Amniotic stem cell (primary cell): ENCODE data around the gene TRABD.
"Not testable (repeated sequence)": the region's sequence is repeated elsewhere in the genome, so short reads cannot be mapped to it uniquely, and the experiment has no call there.

Source experiments
- DNase-seq: peaks from one replicate; lab custom pipeline; 2025; lab: John Stamatoyannopoulos, UW

The TRABD gene

DNA sequence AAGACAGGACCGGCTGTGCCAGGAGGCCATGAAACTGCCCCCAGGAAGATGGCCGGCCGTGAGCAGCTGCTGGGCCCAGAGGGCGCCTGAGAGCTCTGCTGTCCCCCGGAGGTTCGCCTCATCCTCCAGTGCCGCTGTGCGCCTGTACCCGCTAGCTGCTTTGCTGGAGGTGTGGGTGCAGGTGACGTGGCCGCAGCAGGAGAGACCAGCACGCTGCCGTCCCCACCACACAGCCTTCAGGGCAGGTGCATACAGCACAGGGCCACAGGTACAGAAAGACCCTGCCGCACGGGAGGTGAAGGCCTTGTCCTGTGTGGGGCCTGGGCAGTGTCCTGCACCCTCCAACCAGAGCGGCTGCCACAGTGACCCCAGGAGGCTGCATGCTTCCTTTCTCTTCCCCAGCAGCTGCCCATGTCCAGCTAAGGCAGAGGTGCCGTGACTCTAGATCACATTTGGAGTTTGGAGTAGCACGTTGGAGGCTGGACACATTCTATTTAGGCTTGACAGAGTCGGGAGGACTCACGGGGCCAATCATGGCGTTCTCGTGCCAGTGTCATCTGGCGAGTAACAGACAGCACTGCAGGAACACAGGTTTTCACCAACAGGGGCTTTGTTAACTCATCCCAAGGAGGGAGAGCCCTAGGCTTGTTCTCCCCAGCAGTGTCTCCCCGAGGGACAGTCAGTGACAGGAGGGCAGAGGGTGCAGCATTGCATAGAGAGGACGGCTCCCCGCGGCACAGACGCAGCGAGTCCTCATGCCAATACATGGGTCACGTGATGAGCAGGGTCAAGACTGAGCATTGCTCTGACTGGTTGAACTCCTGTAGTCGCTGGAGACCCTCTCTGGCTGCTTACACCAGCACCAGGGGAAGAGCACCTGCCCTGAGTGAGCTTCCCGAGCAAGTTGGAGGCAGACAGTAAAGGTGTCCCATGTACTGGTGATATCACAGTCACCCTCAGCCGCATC is 33.9 kb upstream of the TRABD start:
- DNase-seq = no peak

DNA sequence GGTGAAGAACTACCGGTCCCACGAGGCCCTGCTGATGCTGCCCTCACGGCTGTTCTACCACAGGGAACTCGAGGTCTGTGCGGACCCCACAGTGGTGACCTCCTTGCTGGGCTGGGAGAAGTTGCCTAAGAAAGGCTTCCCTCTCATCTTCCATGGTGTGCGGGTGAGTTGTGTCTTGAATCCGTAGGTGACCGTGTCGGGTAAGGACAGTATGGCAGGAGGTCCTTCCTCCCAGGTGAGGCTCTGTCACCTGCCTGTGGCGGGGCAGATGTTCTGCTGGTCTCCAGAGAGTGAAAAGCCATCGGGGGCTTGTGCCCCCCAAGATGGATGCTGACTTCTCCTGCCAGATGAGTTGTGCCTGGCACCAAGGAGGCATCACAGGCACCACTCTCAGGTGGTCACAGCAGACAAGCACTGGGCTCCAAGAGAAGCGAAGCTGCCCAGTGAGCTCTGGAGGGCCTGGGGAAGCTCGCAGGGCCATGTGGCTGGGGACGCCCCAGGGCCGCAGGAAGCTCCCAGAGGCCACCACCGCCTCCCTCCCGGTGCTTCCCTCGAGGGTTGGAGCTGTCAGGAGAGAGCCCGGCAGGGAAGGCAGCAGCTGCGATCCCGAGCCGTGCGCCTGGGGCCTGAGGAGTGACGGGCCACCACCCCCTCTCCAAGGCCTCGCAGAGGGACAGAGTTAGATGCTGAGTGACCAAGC is 32.5 kb upstream of the TRABD start:
- no peak for DNase-seq

DNA sequence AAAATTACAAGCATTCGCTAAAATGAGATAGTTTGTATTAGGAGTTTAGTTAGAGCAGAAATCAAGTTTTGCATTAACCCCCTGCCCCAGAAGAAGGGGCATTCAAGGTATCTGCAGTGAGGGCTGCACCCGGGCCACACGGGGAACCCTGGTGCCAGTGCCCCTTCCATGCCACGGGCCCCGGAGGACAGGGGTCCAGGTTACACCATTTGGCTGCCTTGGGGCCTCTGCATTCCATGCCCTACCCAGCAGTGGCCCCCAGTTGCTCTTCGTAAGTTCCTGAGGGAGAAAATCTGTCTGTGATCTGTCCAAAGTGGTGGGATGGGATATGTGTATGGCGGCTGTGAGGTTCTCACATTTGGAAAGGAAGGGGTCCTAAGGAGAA is 32.0 kb upstream of the TRABD start:
- DNase-seq = no peak

DNA sequence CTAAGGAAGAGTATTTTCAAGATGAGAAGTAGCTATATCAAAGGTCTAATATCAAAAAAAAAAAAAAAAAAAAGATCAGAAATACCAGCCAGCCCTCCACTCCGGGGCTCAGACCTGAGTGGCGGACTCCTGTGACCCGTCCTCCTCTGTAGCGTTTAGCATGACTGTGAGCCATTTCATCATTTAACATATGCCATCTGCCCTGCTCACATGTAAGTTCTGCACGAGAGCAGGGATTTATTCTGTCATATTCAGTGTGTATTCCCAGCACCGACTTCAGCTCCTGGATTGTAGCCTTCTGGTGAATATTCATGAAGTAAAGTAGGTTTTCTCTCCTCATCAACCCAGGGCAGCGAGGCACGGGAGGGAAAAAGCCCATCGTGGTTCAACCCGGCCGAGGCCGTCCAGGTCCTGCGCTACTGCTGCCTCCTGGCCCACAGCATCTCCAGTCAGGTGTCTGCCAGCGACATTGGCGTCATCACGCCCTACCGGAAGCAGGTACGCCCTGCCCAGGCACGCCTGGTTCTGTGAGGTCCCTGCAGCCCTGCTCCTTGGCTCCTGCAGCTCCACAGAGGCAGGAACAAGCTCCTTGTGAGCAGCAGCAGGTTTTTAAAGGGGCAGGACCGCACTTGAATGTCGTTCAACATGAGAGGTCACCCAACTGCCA is 27.9 kb upstream of the TRABD start:
- no peak for DNase-seq

DNA sequence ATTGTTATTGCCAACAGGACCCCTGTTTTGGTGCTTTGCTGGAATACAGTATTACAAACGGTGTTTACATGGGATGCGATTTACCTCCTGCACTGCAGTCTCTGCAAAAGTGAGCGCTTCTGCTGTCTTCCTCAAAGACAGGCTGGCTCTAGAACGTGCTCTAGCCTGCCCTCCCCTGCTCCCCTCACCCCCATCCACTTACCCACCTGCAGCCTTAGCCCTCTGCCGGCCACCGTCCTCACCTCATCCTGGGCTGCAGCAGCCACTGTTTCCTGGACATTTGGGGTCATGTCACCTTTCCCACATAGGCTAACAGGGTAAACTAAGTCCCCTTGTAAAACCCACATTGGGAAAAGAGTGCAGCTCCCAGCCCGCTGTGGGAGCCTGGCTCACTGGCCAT is 24.8 kb upstream of the TRABD start:
- DNase-seq = no peak

DNA sequence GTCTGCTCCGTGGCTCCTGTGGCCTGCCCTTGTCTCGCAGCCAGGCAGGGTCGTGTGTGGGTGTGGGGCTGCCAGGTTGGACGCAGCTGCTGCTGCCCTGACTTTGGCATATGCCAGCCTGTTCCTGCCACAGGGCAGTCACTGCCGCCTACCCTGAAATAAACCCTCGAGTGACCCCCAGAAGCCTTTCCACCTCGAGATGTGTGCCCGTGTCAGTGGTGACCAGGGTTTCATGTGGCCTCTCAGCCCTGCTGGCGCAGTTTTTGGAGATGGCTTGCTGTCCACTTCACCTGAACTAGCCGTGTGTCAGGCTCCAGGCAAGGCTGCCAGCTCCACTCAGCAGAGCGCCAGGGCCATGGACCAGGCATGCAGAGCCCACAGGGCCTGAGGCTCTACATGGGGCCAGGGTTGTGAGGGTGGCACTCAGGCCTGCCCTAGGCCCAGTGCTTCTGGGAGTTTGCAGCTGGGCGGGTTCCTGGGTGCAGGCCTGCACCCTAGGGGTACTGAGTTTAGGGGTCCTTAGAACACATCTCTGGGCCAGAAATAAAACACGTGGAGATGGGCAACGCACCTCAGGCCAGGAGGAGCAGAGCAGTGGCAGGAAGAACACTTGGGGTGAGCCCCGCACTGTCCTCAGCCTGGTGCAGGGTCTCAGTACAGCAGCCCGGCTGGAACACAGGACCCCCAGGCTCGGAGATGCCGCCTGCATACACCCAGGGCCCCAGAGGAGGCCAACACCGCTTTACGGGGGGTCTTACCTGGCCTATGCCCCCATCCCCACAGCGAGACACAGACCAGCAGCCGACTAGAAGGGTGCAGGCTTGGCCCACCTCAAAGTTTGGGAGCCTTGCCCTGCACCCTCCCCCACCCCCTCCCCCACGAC is 24.0 kb upstream of the TRABD start:
- DNase-seq = no peak

DNA sequence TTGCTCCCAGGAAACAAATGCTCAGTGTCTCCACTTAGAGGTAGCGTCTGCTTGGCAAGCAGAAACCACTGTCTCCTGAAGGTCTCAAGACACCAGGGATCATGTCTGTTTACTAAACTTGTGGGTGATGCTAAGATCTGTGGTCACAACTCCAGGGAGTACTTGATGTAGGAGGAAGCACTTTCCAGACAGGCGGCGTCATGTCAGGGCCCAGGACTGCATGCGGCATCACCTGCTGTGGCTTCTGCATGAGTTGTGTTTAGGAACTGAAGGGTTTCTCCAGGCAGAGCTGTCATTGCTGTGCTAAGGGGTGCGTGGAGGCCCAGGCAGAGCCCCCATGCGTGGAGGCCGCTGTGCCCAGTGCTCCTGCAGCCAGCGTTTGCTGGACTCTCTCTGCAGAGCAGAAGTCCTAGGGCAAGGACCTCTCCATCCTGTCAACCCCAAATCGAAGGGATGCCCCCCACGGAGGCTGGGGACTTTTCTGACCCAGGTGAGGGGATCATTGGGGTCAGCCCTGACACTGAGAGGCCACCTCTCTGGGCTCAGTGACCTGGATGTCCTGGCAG is 23.2 kb upstream of the TRABD start:
- DNase-seq = no peak

DNA sequence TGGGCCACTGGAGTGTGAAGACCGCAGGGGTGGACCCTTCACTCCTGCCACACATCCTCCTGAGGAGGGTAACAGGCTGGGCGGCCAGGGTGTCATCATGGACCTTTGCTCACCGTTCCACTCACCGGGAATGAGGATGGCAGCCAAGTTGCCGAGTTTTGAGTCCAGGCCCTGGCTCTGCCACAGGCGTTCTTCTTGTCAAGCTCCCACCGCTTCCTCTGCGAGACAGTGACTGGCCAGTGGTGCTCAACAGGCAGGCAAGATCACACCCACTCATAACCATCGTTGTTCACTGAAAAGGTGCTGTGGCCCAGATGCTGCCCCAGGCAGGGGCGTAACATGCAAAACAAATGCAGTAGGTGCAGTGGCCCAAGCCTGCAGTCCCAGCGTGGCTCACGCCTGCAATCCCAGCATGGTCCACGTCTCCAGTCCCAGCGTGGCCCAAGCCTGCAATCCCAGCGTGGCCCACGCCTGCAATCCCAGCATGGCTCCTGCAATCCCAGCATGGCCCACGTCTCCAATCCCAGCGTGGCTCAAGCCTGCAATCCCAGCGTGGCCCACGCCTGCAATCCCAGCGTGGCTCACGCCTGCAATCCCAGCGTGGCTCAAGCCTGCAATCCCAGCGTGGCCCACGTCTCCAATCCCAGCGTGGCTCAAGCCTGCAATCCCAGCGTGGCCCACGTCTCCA is 20.1 kb upstream of the TRABD start:
- no peak for DNase-seq

DNA sequence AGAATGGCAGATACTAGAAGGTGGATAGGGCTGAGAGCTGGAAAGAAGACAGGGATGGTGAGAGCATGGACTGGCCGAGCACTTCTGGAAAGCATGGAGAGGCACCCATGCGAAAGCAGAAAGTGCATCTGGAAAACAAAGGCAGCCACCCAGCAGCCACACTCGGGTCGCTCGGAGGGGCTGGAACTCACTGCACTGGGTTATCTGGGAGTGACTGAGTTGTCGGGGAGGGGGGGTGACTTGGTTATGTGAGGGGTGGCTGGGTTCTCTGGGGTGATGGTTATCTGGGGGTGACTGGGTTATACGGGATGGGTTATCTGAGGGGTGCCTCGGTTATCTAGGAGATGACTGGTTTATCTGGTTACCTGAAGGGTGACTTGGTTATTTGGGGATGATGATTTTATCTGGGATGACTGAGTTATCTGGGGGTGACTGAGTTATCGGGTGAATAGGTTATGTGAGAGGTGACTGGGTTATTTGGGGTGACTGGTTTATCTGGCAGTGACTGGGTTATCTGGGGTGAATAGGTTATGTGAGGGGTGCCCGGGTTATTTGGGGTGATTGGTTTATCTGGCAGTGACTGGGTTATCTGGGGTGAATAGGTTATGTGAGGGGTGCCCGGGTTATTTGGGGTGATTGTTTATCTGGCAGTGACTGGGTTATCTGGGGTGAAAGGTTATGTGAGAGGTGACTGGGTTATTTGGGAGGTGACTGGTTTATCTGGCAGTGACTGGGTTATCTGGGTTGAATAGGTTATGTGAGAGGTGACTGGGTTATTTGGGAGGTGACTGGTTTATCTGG is 17.8 kb upstream of the TRABD start:
- DNase-seq = no peak

DNA sequence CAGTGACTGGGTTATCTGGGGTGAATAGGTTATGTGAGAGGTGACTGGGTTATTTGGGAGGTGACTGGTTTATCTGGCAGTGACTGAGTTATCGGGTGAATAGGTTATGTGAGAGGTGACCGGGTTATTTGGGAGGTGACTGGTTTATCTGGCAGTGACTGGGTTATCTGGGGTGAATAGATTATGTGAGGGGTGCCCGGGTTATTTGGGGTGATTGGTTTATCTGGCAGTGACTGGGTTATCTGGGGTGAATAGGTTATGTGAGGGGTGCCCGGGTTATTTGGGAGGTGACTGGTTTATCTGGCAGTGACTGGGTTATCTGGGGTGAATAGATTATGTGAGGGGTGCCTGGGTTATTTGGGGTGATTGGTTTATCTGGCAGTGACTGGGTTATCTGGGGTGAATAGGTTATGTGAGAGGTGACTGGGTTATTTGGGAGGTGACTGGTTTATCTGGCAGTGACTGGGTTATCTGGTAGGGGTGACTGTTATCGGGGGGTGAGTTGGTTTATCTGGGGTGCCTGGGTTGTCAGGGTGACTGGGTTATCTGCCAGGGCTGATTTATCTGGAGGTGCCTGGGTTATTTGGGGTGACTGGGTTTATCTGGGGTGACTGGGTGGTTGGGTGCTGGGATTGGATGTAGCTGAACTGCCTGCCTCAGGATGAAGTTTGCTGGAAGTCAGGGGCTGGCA is 17.1 kb upstream of the TRABD start:
- DNase-seq = not testable (repeated sequence)

DNA sequence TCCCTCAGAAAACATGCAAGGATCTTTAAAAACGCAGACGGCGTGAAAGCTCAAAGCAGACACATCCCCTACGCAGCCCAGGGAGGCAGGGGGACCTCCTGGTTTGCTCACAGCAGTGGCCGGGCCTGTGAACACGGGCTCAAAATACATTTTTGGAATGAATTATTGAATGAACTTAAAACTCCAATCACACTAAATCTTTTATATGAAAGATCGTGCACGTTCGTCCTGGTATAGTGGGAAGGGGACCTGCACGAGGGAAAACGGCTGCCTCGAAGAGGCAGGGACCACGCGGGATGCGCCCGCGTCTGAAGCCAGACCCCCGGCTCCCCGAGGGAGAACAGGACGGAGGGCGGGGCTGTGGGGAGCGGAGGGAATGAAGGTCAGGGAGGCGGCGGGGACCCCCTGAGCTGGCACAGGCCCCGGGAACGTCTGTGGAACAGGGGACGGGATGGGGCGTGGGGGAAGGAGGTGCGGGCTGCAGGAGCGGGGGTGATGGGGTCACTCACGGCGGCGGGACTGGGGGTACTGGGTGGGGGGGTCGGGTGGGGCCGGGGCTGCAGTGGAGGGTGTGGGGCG is 16.4 kb upstream of the TRABD start:
- no peak for DNase-seq

DNA sequence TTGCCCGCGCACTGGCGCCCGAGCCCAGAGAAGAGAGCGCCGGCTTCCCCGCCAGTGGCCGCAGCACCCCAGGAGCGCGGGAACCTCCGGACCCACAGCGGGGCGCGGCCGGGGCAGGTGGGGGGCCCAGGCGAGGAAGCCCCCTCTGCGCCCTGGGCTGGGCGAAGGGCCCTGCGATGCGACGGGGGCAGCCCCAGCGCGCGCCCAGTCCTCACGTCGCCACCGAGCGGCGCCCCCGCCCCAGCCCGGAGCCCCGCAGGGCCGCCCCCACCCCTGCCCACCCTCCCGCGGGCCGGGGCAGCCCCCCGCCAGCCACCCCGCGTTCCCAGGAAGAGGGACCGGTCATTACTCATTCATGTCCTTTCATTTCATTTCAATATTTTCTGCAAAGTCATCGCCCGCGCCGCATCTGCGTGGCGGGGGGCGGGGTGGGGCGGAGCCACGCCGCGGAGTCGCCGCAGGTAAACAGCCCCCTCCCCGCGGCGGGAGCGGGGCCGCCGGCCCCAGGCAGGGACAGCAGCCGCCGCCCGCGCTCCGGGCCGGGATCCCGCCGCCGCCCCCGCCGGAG is 15.9 kb upstream of the TRABD start:
- no peak for DNase-seq

DNA sequence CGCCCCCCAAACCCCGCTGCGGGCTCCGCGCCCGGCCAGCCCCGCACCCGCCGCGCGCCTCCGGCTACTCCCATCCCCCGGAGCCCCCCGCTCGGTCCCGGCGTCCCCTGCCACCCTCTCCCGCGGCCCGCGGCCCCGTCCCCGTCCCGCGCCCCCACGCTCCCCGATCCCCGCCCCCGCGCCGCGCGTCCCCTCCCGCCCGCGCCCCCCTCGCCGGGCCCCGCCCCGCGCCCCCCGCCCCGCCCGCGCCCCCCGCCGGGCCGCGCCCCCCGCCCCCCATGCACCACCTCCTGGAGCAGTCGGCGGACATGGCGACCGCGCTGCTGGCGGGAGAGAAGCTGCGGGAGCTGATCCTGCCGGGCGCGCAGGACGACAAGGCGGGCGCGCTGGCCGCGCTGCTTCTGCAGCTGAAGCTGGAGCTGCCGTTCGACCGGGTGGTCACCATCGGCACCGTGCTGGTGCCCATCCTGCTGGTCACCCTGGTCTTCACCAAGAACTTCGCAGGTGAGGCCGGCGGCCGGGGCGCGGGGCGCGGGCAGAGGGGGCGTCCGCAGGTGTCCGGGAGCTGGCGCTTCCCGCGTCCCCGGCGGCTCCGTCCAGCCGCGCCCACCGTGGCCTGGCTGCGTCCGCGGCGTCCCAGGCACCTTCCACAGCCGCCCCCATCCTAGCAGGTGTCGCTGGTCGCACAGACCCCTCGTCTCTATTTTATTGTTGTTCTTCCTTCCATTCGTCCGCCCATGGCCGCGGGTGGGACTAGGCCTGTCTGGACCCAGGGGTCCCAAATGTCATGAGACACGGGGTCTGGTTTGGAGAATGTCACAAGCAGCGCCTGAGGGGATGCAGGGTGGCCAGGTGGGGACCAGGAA is 15.0 kb upstream of the TRABD start, which contains the start of gene PANX2:
PANX2 (plus strand) TSS at position 279 of the 866 bp plus-strand sequence; CDS start at position 279, 0 bp downstream.
- DNase-seq = no peak

DNA sequence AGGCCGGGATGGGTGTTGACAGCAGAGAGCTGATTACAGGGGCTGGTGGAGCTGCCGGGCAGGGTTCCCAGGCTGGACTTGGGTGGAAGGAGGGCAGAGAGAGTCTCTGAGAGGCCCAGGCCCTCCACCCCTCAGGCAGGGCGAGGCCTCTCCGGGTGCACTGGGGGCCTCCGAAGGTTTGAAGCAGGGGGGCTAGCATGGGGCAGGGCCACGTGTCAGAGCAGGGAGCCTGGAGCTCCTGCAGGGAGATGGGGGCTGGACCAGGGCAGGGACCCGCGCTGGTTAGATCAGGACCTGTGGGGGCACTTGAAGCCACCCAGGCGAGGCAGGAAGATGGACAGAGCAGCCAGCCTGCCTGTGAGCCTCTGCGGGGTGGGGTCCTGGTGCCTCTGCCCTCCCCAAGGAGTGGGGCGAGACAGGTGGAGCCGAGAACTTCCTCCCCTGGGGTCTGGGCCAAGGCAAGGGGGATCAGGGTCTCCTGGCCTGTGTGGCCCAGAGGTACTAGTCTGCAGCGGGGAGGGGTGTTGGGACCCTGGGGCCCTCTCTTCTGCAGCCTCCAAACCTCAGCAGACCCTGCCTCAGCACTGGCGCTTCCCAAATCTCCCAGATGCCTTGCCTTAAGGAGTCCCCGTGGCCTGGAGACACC is 14.3 kb upstream of the TRABD start:
- DNase-seq = no peak

DNA sequence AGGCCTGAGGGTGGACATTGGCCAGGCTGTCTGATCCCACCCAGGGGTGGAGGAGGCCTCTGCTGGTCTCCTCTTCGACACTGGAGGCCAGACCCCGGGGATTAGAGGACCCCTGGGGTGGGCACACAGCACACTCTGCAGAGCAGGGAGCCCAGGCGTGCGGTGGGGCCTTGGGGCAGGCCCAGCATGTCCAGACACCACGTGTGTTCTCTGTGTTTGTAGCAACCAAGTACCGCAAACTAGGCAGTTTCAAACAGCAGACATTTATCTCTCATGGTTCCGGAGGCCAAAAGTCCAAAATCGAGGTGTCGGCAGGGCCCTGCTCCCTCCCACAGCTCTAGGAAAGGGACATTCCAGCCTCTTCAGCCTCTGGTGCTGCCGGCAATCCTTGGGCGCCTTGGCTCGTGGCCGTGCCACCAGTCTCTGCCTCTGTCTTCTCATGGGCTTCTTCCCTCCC is 13.7 kb upstream of the TRABD start:
- no peak for DNase-seq

DNA sequence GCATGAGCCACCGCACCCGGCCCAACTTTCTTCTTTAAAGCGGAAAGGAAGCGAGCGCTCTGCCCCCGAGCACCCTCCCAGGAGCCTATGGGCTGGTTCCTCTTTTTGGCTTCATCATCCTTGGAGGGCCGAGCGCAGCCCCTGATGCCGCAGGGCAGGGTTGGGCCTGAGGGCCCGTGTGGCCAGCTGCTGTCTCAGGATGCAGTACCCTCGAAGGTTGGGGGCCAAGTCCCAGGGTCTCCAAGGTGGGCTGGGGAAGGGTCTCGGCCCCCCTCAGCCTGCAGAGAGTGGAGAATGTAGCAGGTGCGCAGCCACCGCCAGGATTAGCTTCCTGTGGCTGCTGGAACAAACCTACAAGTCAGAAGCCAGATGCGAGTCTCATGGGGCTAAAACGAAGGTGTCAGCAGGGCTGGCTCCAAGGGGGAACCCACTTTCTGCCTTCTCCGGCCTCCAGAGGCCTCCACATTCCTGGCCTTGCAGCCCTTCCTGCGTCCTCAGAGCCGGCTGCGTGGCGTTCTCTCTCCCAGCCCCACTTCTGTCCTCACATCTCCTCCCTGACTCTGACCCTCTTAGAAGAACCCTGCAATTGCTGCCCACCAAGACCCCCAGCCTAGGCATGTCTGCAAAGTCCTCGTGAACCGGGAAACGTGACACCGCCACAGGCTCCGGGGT is 12.3 kb upstream of the TRABD start:
- no peak for DNase-seq
